ENCODE results near the gene RRAS2.

- no peak for TF ChIP-seq CTCF (IDR thresholded peaks at IDR 0.05)
- TF ChIP-seq EP300 (IDR thresholded peaks at IDR 0.05; ENCODE audit: low read depth), result no peak
Observed at GRCh38 chr11:14235701-14236100, 123.3 kb downstream of the RRAS2 start.

All from transverse colon (tissue), 3 donors.